Type B pancreatic cell (in vitro differentiated cells): ENCODE measurements around the gene ITGB6. TPM values are rescaled to one million over a fixed set of nuclear protein-coding genes. Genes with fewer than 3 reads are reported as not detected.

Source experiments
- DNase-seq: peaks from one replicate; pipeline ENCODE4 v3.0.0; 2021; ENCODE audit warnings: mixed read lengths; ENCODE audit not compliant: unreplicated experiment; ENCODE audit errors: extremely low spot score
- H3K27ac Mint-ChIP-seq: 2 replicates; pipeline ENCODE4 v1.8.0; 2021; ENCODE audit warnings: mild to moderate bottlenecking, mixed read lengths
- H3K27me3 Mint-ChIP-seq: 2 replicates; pipeline ENCODE4 v1.8.0; 2021; ENCODE audit warnings: mixed read lengths
- H3K36me3 Mint-ChIP-seq: 2 replicates; pipeline ENCODE4 v1.8.0; 2021; ENCODE audit warnings: mixed read lengths
- H3K4me1 Mint-ChIP-seq: one replicate; pipeline ENCODE4 v1.8.0; 2021; ENCODE audit warnings: mixed read lengths; ENCODE audit not compliant: unreplicated experiment
- H3K4me3 Mint-ChIP-seq: 2 replicates; pipeline ENCODE4 v1.8.0; 2021; ENCODE audit warnings: mild to moderate bottlenecking, mixed read lengths
- H3K9me3 Mint-ChIP-seq: 2 replicates; pipeline ENCODE4 v1.8.0; 2021; ENCODE audit warnings: mixed read lengths
- total RNA-seq: library from RNA; stranded (reverse); gene quantifications from 2 replicates; pipeline ENCODE4 v1.2.1, GENCODE V29; 2021; ENCODE audit warnings: low replicate concordance
- TF ChIP-seq, protein P1 (sequence below): fragments of 200-600 bp; sonication (generic); conservative IDR thresholded peaks from 2 replicates; pipeline ENCODE4 v1.5.0; 2021; ENCODE audit warnings: antibody characterized with exemption, mild to moderate bottlenecking

The ITGB6 gene
- total RNA-seq, 1 donor from 2014 or later = 3.2 TPM

- no peak overlapping the region for H3K4me3 Mint-ChIP-seq
- no peaks in the 10 kb centered on the region for H3K36me3 Mint-ChIP-seq
- no peak for DNase-seq
- H3K9me3 Mint-ChIP-seq = no peaks in the 10 kb centered on the region
- H3K4me1 Mint-ChIP-seq = peaks cover 26% of the 10 kb centered on the region
- TF ChIP-seq, protein P1, sequence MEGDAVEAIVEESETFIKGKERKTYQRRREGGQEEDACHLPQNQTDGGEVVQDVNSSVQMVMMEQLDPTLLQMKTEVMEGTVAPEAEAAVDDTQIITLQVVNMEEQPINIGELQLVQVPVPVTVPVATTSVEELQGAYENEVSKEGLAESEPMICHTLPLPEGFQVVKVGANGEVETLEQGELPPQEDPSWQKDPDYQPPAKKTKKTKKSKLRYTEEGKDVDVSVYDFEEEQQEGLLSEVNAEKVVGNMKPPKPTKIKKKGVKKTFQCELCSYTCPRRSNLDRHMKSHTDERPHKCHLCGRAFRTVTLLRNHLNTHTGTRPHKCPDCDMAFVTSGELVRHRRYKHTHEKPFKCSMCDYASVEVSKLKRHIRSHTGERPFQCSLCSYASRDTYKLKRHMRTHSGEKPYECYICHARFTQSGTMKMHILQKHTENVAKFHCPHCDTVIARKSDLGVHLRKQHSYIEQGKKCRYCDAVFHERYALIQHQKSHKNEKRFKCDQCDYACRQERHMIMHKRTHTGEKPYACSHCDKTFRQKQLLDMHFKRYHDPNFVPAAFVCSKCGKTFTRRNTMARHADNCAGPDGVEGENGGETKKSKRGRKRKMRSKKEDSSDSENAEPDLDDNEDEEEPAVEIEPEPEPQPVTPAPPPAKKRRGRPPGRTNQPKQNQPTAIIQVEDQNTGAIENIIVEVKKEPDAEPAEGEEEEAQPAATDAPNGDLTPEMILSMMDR = no peak
- no peak overlapping the region for H3K27ac Mint-ChIP-seq
- H3K27me3 Mint-ChIP-seq = no peaks in the 10 kb centered on the region
Measured at GRCh38 chr2:160051371-160051800, 148.7 kb downstream of the ITGB6 start.

DNA sequence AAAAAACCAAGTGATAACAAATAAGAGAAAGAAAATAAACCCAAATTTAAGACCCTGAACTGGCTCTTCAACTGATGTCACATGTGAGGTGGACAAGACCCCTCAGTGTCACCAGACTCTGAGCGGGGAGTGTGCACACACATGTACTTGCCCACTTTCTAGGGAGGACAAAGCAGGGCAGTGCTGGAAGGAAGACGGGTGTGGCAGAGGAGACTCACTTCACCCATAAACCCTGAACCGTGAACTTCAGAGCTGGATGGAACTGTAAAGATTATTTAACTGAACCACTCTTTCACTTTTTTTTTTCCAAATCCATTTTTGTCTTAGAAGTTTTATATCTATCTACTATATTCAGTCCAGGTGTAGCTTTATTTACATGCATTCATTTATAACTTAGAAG, 149.9 kb downstream of the ITGB6 start:
- no peak for DNase-seq
- no peak overlapping the region for H3K27ac Mint-ChIP-seq
- H3K4me3 Mint-ChIP-seq = no peak overlapping the region
- H3K36me3 Mint-ChIP-seq = no peaks in the 10 kb centered on the region
- TF ChIP-seq, protein P1 = no peak
- no peaks in the 10 kb centered on the region for H3K9me3 Mint-ChIP-seq
- no peaks in the 10 kb centered on the region for H3K27me3 Mint-ChIP-seq
- peaks cover 18% of the 10 kb centered on the region for H3K4me1 Mint-ChIP-seq

Other genes with a start within 250 kb of the ITGB6 start
- 3.0 and 3.6 TPM in 2 replicates for gene PLA2R1, start 137.7 kb downstream of the ITGB6 start, total RNA-seq